Measurements from ENCODE around the gene DNAH2.

DNA sequence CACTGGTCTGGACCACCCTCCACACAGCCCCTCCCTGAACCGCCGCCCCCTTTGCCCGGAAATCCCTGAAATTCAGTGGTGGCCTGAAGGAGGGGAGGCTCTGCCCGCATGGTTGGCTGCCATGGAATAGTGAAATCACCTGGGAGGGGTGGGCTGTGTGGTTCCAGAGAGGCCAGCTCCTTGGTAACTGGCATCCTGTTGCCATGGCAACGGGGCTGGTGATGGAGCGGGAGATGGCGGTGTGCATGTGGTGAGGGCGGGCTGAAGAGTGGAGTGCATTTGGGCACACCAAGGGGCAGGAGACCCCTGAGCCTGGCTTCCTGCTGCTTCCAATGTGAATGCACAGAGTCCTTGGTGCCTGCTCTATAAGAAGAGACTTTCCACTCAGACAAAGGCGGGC is 10.1 kb upstream of the DNAH2 start:
- TF ChIP-seq CTCF (IDR thresholded peaks at IDR 0.05) (no peak), YY1 (IDR thresholded peaks at IDR 0.05; ENCODE audit: low read depth) (no peak), SIN3A (IDR thresholded peaks at IDR 0.05; ENCODE audit: borderline replicate concordance, low read depth, low read length) (no peak), TAF1 (IDR thresholded peaks at IDR 0.05; ENCODE audit: borderline replicate concordance, low read depth, low read length) (no peak), EZH2phosphoT487 (IDR thresholded peaks at IDR 0.05; ENCODE audit: borderline replicate concordance, low read depth) (no peak), POLR2AphosphoS5 (IDR thresholded peaks at IDR 0.05; ENCODE audit: low read depth, low read length) (no peak), RAD21 (IDR thresholded peaks at IDR 0.05; ENCODE audit: low read length) (no peak), MXI1 (IDR thresholded peaks at IDR 0.05; ENCODE audit: low read depth, low read length) (no peak), ELF1 (IDR thresholded peaks at IDR 0.05) (no peak)
- TF ChIP-seq, protein P1, sequence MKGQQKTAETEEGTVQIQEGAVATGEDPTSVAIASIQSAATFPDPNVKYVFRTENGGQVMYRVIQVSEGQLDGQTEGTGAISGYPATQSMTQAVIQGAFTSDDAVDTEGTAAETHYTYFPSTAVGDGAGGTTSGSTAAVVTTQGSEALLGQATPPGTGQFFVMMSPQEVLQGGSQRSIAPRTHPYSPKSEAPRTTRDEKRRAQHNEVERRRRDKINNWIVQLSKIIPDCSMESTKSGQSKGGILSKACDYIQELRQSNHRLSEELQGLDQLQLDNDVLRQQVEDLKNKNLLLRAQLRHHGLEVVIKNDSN (IDR thresholded peaks at IDR 0.05; ENCODE audit: borderline replicate concordance, low read depth), result no peak
- TF ChIP-seq, protein P2, sequence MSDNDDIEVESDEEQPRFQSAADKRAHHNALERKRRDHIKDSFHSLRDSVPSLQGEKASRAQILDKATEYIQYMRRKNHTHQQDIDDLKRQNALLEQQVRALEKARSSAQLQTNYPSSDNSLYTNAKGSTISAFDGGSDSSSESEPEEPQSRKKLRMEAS (IDR thresholded peaks at IDR 0.05; ENCODE audit: low read depth), result no peak

Data from SK-N-SH (cell line).